Activated CD8-positive, alpha-beta memory T cell treated with anti-CD3 and anti-CD28 coated beads, Interleukin-2, amount 50 U/mL, for 24 hours (primary cell): ENCODE results near the gene AGPAT4.

Source experiments
- DNase-seq: peaks from one replicate; pipeline ENCODE4 v3.0.0-alpha.2; 2020; ENCODE audit errors: extremely low read depth

Gene AGPAT4

GRCh38 chr6:161110028-161110779 lies 163.7 kb downstream of the AGPAT4 start:
- no peak for DNase-seq

GRCh38 chr6:161109366-161109765 lies 164.5 kb downstream of the AGPAT4 start:
- no peak for DNase-seq

GRCh38 chr6:161108916-161109315 lies 164.9 kb downstream of the AGPAT4 start:
- DNase-seq = no peak

- DNase-seq = no peak
Observed at GRCh38 chr6:161107779-161108730, 165.8 kb downstream of the AGPAT4 start.

GRCh38 chr6:161105408-161105807 lies 168.5 kb downstream of the AGPAT4 start:
- no peak for DNase-seq

GRCh38 chr6:161104966-161105365 lies 168.9 kb downstream of the AGPAT4 start:
- no peak for DNase-seq

GRCh38 chr6:161103475-161103874 lies 170.4 kb downstream of the AGPAT4 start:
- DNase-seq = no peak

GRCh38 chr6:161101517-161101916 lies 172.3 kb downstream of the AGPAT4 start:
- DNase-seq = no peak

GRCh38 chr6:161100072-161100471 lies 173.8 kb downstream of the AGPAT4 start:
- no peak for DNase-seq

- no peak for DNase-seq
Observed at GRCh38 chr6:161095916-161096315, 177.9 kb downstream of the AGPAT4 start.

- DNase-seq = no peak
Observed at GRCh38 chr6:161094955-161095354, 178.9 kb downstream of the AGPAT4 start.

GRCh38 chr6:161091972-161092701 lies 181.7 kb downstream of the AGPAT4 start:
- no peak for DNase-seq

- no peak for DNase-seq
Observed at GRCh38 chr6:161091151-161091550, 182.7 kb downstream of the AGPAT4 start.

- DNase-seq = no peak
Observed at GRCh38 chr6:161088676-161089328, 185.1 kb downstream of the AGPAT4 start.

GRCh38 chr6:161085246-161085645 lies 188.6 kb downstream of the AGPAT4 start:
- no peak for DNase-seq

GRCh38 chr6:161082215-161082614 lies 191.6 kb downstream of the AGPAT4 start:
- DNase-seq = no peak

- no peak for DNase-seq
Observed at GRCh38 chr6:161080263-161080970, 193.4 kb downstream of the AGPAT4 start.
